DMS53 treated with DMSO at 0.1 percent for 48 hours (cell line): ENCODE results near the gene BBS2.

ENCODE experiments used
- DNase-seq: peaks from one replicate; lab custom pipeline; 2025; ENCODE audit not compliant: unreplicated experiment; lab: John Stamatoyannopoulos, UW

BBS2 gene

GRCh38 chr16:56519459-56520250 lies at the start of gene BBS2:
TSS of gene BBS2 (minus strand) at chr16:56520024. CDS start at chr16:56519862, 162 bp downstream.
- DNase-seq = peak; percentile 84

DNA sequence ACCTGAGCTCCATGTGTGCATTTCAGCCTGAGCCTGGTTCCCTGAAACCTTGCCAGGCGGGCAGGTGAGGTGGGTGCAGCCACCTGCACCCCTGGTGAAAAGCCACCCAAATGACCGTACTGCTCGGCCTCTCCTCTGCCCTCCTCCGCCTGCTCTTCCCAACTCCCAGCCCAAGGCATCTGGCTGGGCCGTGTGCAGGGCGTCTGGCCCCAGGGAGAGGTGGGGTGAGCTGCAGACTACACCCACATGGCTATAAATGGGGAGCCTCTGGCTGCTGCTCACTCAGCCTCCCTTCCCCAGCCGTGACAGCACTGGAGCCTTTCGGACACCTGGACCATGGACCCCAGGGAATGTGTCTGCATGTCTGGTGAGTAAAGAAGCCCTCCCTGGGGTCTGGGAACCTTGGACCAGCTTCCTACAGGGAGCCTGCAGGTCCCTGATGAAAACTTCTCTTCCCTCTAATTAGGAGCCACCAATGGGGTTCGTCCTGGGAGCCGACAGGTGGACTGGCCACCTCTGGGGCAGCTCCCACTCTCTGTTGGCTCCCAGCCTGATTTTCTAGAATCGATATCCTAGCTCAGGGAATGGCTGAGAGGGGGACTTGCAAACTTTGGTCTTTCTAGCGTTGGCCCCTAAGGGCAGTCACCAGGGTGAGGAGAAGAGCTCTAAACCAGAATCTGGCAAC lies 45.1 kb upstream of the BBS2 start, which contains the start of gene MT4:
Gene MT4, plus strand, starts transcription at position 281 of the 685 bp plus-strand sequence. Its CDS starts 56 bp downstream, at position 337.
- no peak for DNase-seq

GRCh38 chr16:56561126-56561525 lies 41.3 kb upstream of the BBS2 start:
- DNase-seq = no peak

GRCh38 chr16:56560447-56560846 lies 40.6 kb upstream of the BBS2 start:
- DNase-seq = no peak

DNA sequence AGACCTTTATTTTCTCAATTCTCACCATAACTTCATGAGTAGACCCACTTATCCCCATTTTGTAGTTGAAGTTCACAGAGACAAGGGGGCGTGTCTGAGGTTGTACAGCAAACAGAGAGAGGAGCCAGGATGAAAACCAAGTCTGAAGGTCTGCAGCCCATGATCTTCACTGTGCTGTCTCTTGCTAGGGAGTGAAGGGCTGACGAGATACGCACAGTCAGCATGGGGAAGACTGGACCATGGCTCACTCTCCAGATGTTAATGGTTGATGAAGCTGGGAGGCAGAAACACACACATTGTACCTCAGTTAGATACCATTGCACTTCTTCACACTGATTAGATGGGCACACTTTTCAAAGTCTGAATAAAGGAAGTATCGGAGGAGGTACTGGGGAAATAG lies 39.3 kb upstream of the BBS2 start:
- no peak for DNase-seq

- DNase-seq = no peak
Measured at GRCh38 chr16:56558024-56558747, 38.4 kb upstream of the BBS2 start.

- DNase-seq = no peak
Measured at GRCh38 chr16:56554441-56554840, 34.6 kb upstream of the BBS2 start.

DNA sequence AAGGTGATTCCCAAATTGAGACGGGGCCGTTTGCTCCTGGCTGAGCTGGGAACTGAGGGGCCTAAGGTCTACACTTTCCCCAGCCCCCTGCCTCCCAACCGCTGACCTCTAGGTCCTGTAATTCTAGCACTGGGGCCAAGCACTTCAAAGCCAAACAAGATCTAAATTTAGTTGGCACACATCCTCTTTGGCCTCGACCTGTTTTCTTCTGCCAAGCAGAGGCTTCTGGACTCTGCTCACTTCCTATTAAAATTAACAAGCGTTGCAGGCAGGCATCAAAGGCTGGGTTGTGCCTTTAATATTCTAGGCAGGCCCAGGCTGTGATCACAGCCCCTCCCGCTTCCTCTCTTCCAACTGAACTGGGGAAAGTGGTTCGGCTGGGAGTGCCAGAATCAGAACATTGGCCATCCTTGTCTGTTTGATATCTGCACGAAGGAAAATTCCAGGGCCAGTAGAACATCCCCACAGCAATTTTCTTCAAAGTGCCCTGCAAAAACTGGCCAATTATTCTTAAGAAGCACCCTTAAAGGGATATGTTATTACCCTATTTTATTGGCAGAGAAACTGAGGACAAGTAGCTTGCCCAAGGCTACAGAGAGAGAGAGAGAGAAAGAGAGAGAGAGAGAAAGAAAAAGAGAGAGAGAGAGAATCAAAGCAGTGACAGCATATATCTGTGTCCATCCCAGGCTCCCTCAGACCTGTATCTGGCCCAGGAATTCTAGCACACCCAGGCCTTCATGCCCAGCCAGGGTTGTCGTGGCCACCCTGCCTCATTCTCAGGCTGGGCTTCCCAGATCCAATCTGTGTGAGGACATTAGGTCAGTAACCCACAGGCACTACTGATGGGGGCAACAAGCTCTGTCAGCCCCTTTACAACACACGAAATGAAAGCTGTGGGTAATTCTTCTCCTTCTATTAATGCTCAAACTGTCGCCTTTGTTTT lies 32.2 kb upstream of the BBS2 start:
- DNase-seq = no peak

DNA sequence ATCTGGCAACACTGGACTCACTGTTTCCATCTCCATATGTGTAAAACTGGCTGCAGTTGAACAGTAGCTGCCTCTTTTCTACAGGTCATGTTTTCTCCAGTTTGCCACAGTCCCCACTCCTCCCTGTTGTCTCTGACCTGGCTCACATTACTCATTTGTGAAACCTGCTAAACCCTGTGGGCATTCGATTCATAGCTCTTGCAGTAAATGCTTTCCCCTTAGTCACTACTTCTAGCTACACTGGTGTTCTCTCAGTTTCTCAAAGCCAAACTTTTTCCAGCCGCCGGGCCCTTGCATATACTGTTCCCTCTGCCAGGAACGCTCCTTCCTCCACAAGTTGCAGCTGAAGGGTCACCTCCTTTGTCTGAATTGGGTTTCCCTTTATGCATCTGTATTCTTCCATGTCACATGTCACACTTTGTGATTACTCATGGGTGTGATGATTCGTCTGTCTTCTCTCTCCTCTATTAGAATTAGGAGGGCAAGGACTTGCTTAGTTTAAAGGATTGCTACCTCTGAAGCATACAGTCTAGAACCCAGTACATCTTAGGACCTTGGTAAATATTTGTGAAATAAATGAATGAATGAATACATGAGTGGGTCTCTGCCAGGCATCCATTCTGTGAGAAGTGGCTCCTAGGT lies 30.0 kb upstream of the BBS2 start:
- DNase-seq = no peak

DNA sequence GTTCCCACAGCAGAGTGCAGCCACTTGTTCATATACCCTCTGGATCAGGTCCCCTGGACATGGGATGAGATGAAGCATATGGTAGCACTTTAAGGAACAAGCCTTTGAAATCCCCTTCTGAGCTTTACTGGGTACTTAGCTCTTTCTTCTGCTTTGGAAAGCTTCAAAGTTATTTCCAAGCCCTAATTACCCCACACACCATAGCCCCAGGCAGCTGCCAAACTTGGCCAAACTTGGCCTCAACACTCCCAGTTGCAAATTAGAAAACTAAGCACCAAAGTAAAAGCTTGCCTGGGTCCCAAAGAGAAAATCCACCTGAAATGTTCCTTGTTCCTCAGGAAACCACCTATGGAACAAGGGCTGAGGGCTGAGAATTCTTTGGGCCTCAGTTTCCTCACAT lies 29.3 kb upstream of the BBS2 start:
- DNase-seq = no peak

DNA sequence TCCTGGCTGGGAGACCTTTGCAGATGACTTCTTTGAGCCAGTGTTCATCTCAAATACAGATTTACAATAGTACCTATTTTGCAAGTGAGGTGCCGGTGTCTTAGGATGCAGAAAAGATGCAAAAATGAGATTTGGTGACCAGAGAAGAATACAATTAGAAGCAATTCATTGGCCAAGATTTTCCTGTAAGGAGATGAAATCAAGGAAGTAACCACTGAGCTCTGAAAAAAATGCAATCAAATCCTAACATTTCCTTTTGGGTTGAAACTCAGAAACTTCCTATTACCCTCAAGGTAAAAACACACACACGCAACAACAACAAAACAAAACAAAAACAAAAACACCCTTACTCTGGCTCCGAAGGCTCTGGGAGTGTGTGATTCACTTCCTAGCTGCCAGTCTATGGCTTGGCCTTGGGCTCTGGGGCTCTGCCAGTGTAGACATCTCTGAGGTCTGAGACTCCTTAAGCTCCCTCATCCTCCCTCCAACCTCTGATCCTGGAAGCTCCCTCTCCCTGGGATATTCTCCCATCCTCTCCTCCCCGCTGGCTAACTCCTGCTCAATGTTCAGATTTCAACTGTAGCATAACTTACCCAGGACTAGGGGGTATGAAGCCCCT lies 28.2 kb upstream of the BBS2 start:
- no peak for DNase-seq

GRCh38 chr16:56547120-56547948 lies 27.5 kb upstream of the BBS2 start:
- DNase-seq = peak; percentile 35

DNA sequence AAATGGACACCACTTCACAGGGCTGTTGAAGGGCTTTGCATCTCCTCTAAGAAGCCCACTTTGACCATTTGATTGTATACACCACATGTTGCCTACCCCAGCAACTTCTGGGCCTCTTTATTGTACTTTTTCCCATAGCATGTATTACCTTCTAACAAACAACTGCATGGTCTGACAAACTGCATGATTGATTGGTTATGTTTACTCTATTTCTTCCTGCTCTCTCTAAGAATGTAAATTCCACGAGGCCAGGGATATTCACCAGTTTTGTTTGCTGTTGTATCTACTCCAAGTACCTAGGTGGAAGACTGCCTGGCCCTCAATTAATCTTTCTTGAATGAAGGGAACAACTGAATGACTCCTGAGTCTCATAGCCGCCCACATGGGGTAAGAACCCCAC lies 22.2 kb upstream of the BBS2 start:
- DNase-seq = no peak

DNA sequence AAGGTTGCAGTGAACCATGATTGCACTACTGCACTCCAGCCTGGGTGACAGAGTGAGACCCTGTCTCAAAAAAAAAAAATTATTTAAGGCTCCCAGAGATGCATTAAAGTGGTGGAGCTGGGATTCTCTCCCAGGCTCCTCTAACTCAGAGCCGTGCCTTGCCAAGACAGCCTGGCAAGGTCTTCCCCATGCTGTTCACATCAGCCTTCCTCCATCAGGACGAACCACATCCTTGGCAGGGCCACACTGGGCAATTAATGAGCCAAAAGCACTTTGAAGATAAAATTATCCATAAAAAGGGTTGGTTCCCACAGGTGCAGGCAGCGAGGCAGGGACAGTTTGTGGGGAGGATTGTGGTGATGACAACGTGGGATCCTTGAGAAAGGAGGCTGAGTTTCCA lies 19.8 kb upstream of the BBS2 start:
- DNase-seq = no peak

DNA sequence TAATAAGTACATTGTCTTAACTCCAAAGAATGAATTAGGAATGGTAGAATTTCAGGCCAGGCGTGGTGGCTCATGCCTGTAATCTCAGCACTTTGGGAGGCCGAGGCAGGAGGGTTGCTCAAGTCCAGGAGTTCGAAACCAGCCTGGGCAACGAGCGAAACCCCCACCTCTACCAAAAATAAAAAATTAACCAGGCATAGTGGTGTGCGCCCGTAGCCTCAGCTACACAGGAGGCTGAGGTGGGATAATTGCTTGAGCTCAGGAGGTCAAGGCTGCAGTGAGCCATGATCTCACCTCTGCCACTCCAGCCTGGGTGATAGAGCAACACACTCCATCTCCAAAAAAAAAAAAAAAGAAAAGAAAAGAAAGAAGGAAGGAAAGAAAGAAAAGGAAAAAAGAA lies 18.5 kb upstream of the BBS2 start:
- DNase-seq = no peak

DNA sequence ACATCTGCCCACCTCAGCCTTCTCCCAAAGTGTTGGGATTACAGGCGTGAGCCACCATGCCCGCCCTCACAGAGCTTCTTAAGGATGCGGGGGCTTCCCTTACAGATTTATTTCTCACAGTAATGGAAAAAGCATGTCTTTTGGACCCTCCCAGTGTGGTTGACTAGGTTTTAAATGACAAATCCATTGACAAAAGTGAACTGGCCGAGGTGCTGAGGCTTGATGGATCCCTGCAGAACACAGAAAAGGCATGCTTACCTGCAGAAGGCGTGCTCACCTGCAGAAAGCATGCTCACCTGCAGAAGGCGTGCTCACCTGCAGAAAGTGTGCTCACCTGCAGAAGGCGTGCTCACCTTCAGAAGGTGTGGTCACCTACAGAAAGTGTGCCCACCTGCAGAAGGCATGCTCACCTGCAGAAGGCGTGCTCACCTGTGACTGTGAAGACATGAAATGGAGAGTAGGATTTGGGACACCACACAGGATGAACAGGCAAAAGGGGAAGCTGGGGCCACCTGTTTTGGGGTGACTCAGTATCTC lies 15.1 kb upstream of the BBS2 start:
- DNase-seq = no peak

DNA sequence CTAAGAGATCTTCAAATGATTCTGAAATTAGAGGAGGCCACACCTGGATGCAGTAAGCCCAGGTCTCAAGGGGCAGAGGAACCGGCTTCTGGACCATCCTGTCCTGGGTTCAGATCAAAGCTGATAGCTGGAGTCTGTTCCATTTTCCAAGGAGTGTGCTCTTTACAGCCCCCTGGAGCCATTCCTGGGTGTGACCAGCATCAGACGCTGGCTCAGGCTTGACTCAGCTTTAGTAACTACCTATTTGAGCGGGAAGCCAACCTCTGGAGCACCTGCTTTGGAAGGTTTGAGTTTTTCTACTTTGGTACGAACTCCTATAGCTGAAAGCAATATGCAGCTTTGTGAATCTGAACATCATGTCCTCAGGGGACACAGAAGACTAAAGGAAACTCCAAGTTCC lies 12.9 kb upstream of the BBS2 start:
- no peak for DNase-seq

GRCh38 chr16:56530872-56531271 lies 11.0 kb upstream of the BBS2 start:
- no peak for DNase-seq

GRCh38 chr16:56525236-56525635 lies 5.4 kb upstream of the BBS2 start:
- DNase-seq = no peak
